Right cardiac atrium (tissue), 5 donors: Measurements from ENCODE around the gene XIRP2. TPM values are rescaled to one million over a fixed set of nuclear protein-coding genes. Genes with fewer than 3 reads are reported as not detected.
A peak's percentile ranks its signal among the peaks of the same experiment; 100 is the strongest.
"Not testable (repeated sequence)": the region's sequence is repeated elsewhere in the genome, so short reads cannot be mapped to it uniquely, and the experiment has no call there.

Source experiments
- ATAC-seq, 2 donors: fragments of 200-7000 bp; cut with Tn5 transposase; one replicate each; pipeline versions ENCODE4 v1.8.0 to v1.9.1; 2020; ENCODE audit warnings: moderate library complexity in 2 of 2, mild to moderate bottlenecking in 1 of 2
- DNase-seq, 3 donors: peaks; one replicate each; pipeline ENCODE4 v3.0.0-alpha.2; 2020
- H3K27ac ChIP-seq: one replicate; pipeline ENCODE4 v1.5.1; 2013; ENCODE audit warnings: mild to moderate bottlenecking, low read length, control low read depth, moderate library complexity
- H3K27me3 ChIP-seq: one replicate; pipeline ENCODE4 v1.6.1; 2013; ENCODE audit not compliant: control insufficient read depth, insufficient read depth
- H3K4me1 ChIP-seq: one replicate; pipeline ENCODE4 v1.6.1; 2013; ENCODE audit warnings: low read length; ENCODE audit not compliant: control insufficient read depth, insufficient read depth
- H3K4me3 ChIP-seq: one replicate; pipeline ENCODE4 v1.5.1; 2013; ENCODE audit warnings: low read length, control low read depth
- H3K9me3 ChIP-seq: one replicate; pipeline ENCODE4 v1.6.1; 2013; ENCODE audit warnings: low read length; ENCODE audit not compliant: control insufficient read depth
- whole genome bisulfite sequencing: extraction: QIAGEN DNeasy Blood & Tissue Kit; methylation state at CpG from one replicate; pipeline ENCODE4 v1.1.7; 2013; 5-methylcytosine and 5-hydroxymethylcytosine counted together
- intact Hi-C, 4 donors: fragments of 100-400 bp; cut with DNase I; formaldehyde crosslinking; loops; one replicate each; pipeline versions ENCODE4 v1.11.0 to v1.14.0; 2022 to 2023
- polyA plus RNA-seq: library from polyadenylated mRNA; stranded (reverse); fragments of 200-250 nt; gene quantifications from one replicate; pipeline ENCODE4 v1.2.3, GENCODE V29; 2013
- total RNA-seq, 4 donors: library from RNA; stranded (reverse); fragmentation: NEBNext Ultra II Directional; extraction: Animal tissue kit (Norgen Biotek cat#: 25700); gene quantifications; one replicate each; pipeline ENCODE4 v1.2.1, GENCODE V29; 2021
- donor health status: healthy with polysubstance abuse.
- donor health status: DM: no; HTN: yes; CAD: no.
- donor health status: DM: no; HTN: no; CAD: no.
- donor health status: DM: no; HTN: yes; CAD: no; lungs with severe emphysema.
- donor health status: DM: yes; HTN: yes; CAD: no.

Gene XIRP2
- total and polyA plus RNA-seq, 5 donors: 26.5 to 104 (median 51.8) TPM

DNA sequence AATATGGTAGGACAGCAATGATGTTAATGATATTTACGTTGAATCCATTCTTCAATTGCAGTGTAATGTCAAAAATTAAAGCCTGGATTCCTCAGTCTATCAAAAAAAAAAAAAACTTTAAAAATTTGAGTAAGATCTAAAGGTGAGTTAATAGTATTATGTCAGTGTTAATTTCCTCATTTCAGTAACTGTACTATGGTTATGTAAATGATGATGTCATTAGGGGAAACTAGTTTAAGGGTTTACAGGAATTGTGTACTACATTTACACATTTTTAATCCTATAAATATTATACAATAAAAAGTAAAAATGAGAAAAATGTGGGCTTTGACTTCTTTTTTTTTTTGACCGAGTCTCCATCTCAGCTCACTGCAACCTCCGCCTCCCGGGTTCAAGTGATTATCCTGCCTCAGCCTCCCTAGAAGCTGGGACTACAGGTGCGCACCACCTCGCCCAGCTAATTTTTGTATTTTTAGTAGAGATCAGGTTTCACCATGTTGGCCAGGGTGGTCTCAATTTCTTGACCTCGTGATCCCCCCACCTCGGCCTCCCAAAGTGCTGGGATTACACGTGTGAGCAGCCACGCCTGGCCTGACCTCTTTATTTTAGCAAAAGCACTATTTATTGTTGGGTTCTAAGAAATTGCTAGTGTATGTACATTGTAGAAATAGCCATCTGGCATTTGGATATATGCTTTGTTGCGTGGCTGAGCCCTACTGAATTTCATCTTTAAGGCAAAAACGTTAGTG, 106.5 kb downstream of the XIRP2 start:
- WGBS: 86% methylated on average over 12 of the region's 12 CpGs
- H3K4me1 ChIP-seq: no peaks in the 10 kb centered on the region
- H3K27ac ChIP-seq: no peak overlapping the region
- no peak overlapping the region for H3K4me3 ChIP-seq
- no peak for ATAC-seq
- H3K27me3 ChIP-seq: no peaks in the 10 kb centered on the region
- no peaks in the 10 kb centered on the region for H3K9me3 ChIP-seq
- DNase-seq: peak in 1 of 3 donors; percentile 30
- intact Hi-C loops: no loop called here

DNA sequence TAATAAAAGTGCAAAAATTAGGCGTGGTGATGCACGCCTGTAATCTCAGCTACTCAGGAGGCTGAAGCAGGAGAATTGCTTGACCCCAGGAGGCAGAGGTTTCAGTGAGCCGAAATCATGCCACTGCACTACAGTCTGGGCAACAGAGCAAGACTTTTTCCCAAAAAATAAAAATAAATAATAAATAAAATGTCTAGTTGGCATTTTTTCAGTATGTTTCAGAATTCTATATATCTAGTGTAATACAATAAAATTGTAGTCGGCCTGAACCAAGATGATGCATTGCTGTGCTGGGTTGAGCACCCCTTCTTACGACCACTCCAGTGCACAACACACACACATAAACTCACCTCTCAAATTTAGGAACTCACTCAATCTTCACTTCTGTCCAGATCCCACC, 108.2 kb downstream of the XIRP2 start:
- ATAC-seq: no peak
- no peaks in the 10 kb centered on the region for H3K27me3 ChIP-seq
- no peak overlapping the region for H3K27ac ChIP-seq
- H3K9me3 ChIP-seq: no peaks in the 10 kb centered on the region
- no peak overlapping the region for H3K4me3 ChIP-seq
- 91% methylated on average over 5 of the region's 5 CpGs for WGBS
- no peaks in the 10 kb centered on the region for H3K4me1 ChIP-seq
- no peak for DNase-seq
- intact Hi-C loops: no loop called here

DNA sequence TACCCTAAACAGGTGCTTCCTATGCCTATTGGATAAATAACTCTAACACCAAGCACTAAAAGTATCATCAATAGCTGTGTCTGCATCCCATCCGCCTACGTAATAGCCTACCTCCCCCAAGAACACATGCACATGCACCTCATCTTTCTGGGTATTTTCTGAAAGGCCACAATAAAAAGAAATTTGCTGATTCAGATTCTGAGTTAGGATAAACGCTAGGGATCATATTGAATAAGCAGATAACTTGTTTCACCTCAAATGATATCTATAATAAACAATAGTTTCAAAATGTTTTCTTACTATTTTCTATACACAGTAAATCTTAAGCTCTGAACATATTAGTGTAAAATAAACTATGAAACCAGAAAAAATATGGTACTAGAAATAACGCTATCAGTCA, 112.9 kb downstream of the XIRP2 start:
- Histone ChIP-seq H3K4me3 (no peak overlapping the region), H3K4me1 (no peaks in the 10 kb centered on the region), H3K27me3 (no peaks in the 10 kb centered on the region), H3K9me3 (no peaks in the 10 kb centered on the region), H3K27ac (no peak overlapping the region)
- DNase-seq (no peak), ATAC-seq (no peak)
- WGBS: 88% methylated on average over 4 of the region's 4 CpGs
- intact Hi-C loops: no loop called here

DNA sequence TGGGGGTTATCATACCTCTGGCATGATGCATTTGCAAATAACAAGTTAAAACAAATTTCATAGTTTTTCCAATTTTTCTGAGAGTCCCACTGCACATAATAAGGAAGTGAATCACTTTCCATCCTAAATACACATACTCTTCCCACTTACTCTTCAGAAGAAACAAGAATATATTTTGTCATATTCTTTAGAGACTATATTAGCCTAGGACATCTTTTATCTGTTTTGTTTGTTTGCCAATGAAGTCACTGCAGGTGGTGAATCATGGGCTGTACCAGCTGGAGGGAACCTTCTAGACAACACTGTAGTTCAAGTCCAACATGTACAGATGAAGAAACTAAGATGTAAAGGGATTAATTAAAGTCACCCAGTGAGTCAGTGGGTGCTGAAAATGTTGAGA, 116.8 kb downstream of the XIRP2 start:
- no peak overlapping the region for H3K4me3 ChIP-seq
- H3K27me3 ChIP-seq: no peaks in the 10 kb centered on the region
- no peaks in the 10 kb centered on the region for H3K4me1 ChIP-seq
- H3K9me3 ChIP-seq: no peaks in the 10 kb centered on the region
- ATAC-seq (no peak), DNase-seq (no peak)
- intact Hi-C loops: no loop called here
- no peak overlapping the region for H3K27ac ChIP-seq

DNA sequence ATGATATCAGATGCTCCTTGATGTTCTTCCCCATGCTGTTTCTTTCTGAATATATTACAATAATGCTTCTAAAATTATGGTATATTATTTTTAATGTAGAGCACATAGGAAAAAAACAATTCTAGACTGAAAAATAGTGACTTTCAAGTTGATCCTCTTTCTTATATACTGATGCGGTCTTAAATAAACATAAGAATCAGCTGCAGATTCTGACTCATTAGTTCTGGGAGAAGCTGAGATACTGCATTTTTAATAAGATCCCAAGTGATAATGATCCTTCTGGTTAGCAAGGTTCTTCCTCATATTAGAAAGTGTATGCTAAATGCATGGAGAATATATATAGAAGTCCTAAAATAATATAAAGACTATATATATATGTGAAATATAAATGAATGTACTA, 124.9 kb downstream of the XIRP2 start:
- intact Hi-C loops: no loop called here
- WGBS: 58% methylated on average over 1 of the region's 1 CpG
- Histone ChIP-seq H3K27ac (no peak overlapping the region), H3K4me3 (no peak overlapping the region), H3K9me3 (no peaks in the 10 kb centered on the region), H3K4me1 (no peaks in the 10 kb centered on the region), H3K27me3 (no peaks in the 10 kb centered on the region)
- DNase-seq (no peak), ATAC-seq (no peak)

DNA sequence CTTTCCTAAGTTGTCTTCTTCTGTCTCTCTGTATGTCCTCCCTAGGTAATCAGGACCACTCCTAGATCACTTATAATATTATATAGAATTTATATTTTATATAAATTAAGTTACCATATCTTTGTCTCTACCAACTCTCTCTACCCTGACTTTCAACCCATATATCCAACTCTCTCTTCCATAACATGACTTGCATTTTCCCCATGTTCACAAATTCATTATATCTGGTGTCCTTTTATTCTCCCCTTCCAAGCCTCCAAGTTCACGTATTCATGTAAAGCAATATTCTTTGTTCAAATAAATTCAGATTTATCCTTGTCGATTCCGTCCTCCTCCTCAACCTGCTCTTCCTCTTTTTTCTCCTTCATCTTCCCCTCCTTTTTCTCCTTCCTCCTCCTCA, 127.5 kb downstream of the XIRP2 start:
- WGBS: 92% methylated on average over 3 of the region's 3 CpGs
- Histone ChIP-seq H3K27me3 (no peaks in the 10 kb centered on the region), H3K4me3 (no peak overlapping the region), H3K27ac (no peak overlapping the region), H3K4me1 (no peaks in the 10 kb centered on the region), H3K9me3 (no peaks in the 10 kb centered on the region)
- ATAC-seq: no peak
- intact Hi-C loops: no loop called here
- no peak for DNase-seq

DNA sequence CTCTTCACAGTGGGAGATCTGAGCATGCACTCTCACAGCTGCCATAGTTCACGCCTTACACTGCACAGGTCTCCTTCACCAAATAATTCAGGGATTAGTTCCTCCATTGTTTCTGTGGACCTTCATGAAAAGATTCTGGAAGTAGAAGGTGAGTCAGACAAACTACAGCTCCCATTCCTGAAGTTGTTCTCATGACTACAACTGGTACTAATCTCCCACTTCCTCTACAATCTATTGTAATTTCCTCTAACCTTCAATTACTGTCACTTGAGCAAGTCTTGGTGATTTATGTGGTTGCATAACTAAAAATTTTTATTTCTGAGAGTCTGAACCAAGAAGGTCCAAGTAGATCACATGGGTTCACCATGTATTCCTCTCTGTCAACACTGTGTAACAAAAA, 128.7 kb downstream of the XIRP2 start:
- intact Hi-C loops: no loop called here
- no peak for ATAC-seq
- WGBS: 86% methylated on average over 1 of the region's 1 CpG

DNA sequence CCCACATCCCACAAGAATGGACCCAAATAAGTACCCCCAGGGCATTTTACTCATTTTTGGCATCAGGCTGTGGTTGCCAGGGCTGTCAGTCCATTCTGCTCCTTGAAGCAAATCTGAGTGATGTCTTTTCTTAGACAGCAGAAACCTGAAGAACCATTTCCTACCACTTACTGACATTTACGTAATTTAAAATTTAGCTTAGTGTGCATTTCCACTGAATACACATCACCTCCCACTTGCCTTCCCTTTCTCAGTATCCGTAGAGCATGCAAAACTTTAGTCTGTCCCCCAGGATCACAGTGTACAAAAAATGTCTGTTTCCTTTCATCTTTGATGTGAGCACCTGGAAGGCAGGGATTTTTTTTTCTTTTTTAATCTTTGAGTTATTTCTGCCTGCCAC, 130.3 kb downstream of the XIRP2 start:
- Histone ChIP-seq H3K27me3 (no peaks in the 10 kb centered on the region), H3K27ac (no peak overlapping the region), H3K4me1 (no peaks in the 10 kb centered on the region), H3K9me3 (no peaks in the 10 kb centered on the region), H3K4me3 (no peak overlapping the region)
- WGBS: 80% methylated on average over 2 of the region's 2 CpGs
- DNase-seq (no peak), ATAC-seq (no peak)
- intact Hi-C loops: no loop called here

More for the DNA sequence above, 128.7 kb downstream of the XIRP2 start:
- Histone ChIP-seq H3K27ac (no peak overlapping the region), H3K4me1 (no peaks in the 10 kb centered on the region), H3K27me3 (no peaks in the 10 kb centered on the region), H3K4me3 (no peak overlapping the region), H3K9me3 (no peaks in the 10 kb centered on the region)
- DNase-seq: no peak

DNA sequence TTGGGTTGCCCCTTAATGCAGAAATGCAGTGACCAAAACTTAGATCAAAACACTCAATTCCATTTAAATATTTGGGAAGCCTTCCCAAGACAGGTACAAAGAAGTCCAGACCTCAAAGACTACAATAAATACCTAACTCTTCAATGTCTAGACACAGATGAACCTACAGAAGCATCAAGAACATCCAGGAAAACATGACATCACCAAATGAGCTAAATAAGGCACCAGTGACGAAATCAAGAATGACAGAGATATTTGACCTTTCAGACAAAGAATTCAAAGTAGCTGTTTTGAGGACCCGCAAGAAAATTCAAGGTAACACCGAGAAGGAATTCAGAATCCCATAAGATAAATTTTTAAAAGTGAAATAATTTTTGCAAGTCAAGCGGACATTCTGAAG, 140.2 kb downstream of the XIRP2 start:
- intact Hi-C loops: no loop called here
- Histone ChIP-seq H3K4me1 (no peaks in the 10 kb centered on the region), H3K9me3 (no peaks in the 10 kb centered on the region), H3K27me3 (no peaks in the 10 kb centered on the region), H3K4me3 (no peak overlapping the region), H3K27ac (no peak overlapping the region)
- no peak for ATAC-seq
- no peak for DNase-seq
- WGBS: 88% methylated on average over 4 of the region's 4 CpGs

DNA sequence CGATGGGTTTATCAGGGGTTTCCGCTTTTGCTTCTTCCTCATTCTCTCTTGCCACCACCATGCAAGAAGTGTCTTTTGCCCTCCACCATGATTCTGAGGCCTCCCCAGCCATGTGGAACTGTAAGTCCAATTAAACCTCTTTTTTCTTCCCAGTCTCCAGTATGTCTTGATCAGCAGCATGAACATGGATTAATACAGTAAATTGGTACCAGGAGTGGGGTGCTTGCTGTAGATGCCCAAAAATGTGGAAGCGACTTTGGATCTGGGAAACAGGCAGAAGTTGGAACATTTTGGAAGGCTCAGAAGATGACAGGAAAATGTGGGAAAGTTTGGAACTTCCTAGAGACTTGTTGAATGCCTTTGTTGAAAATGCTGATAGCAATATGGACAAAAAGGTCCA, 146.7 kb downstream of the XIRP2 start:
- ATAC-seq, H3K4me3 ChIP-seq, intact Hi-C loops, H3K27ac ChIP-seq, H3K27me3 ChIP-seq, H3K9me3 ChIP-seq, DNase-seq, H3K4me1 ChIP-seq: not testable (repeated sequence)
- WGBS: 91% methylated on average over 3 of the region's 3 CpGs

DNA sequence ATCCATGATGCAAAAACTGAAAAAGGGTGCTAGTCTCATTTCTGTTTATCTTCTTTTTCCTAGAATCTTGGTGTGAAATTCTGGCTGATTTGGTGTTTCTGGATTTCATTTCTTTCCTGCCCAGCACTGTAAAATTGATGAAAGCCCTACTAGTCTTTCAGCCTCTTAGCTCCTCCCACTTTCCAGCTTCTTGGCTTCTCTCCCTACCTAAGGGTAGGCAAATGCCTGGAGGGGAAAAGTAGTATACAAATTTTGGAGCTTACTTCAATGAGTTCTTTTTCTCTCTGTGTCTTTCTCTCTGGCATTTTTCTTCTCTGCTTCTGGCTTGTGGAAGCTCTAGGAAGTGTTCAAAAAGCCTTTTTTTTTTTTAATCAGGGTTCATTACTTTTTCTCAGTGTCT, 160.5 kb downstream of the XIRP2 start:
- Histone ChIP-seq H3K4me3 (no peak overlapping the region), H3K9me3 (no peaks in the 10 kb centered on the region), H3K27me3 (no peaks in the 10 kb centered on the region), H3K27ac (no peak overlapping the region), H3K4me1 (no peaks in the 10 kb centered on the region)
- intact Hi-C loops: no loop called here
- DNase-seq (no peak), ATAC-seq (no peak)

DNA sequence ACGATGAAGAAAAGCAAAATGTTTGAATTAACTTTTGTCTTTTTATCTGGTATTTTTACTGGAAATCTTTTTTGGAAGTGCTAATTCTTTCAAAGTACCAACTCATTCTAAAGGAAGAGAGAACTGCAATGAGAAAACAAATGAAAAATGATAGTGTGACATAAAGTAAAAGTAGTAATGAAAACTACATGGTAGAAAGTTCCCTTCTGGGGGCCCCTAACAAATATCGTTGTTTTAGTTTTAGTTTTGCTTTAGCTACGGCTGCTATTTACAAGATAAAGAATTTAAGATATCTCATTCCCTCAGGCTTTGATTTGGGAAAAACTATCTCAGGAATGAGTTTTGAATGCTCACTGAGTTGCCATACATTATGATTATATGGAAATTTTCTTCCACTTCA, 161.4 kb downstream of the XIRP2 start:
- Histone ChIP-seq H3K4me1 (no peaks in the 10 kb centered on the region), H3K4me3 (no peak overlapping the region), H3K9me3 (no peaks in the 10 kb centered on the region), H3K27me3 (no peaks in the 10 kb centered on the region), H3K27ac (no peak overlapping the region)
- intact Hi-C loops: no loop called here
- no peak for ATAC-seq
- 34% methylated on average over 3 of the region's 3 CpGs for WGBS
- no peak for DNase-seq
